Left renal cortex interstitium (tissue), 4 donors: ENCODE measurements around the gene FAM187B. TPM values are rescaled to one million over a fixed set of nuclear protein-coding genes. Genes with fewer than 3 reads are reported as not detected.
"Not testable (repeated sequence)": the region's sequence is repeated elsewhere in the genome, so short reads cannot be mapped to it uniquely, and the experiment has no call there.

ENCODE experiments used
- DNase-seq, 4 donors: peaks; one replicate each; pipeline ENCODE4 v3.0.0-alpha.2; 2013; ENCODE audit warnings: low read depth in 4 of 4, low spot score in 2 of 4, missing footprints in 1 of 4
- polyA plus RNA-seq, 4 donors: library from polyadenylated mRNA; unstranded; fragments of 120-200 nt; gene quantifications; one replicate each; pipeline ENCODE4 v1.2.1, GENCODE V29; 2013; ENCODE audit not compliant: insufficient read length in 4 of 4

FAM187B gene
- polyA plus RNA-seq, 4 donors: not detected

- no peak for DNase-seq
These were observed 12.3 kb downstream of the FAM187B start for GRCh38 chr19:35216016-35216832.

GRCh38 chr19:35214766-35215422, 13.6 kb downstream of the FAM187B start:
- DNase-seq: no peak

GRCh38 chr19:35213663-35214632, 14.6 kb downstream of the FAM187B start:
- DNase-seq: peak in 3 of 4 donors; percentile 9 to 27 (median 18)

DNA sequence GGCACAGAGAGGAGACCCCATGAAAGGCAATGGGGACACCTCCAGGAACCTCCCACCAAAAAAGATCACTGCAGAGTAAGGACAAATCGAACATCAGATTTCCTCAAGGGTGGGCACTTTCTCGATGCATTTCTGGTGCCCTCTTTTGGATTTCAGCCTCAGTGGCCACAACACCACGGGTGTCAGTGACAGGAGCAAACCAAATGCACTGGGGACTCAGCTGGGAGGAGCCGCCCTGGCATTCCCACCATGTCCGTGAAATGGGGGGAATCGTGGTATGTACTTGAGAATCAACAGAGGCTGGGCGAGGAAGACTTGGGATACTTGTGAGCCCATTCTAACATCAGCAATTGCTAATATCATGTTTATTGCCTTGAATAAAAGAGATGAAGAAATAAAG, 16.3 kb downstream of the FAM187B start:
- no peak for DNase-seq

DNA sequence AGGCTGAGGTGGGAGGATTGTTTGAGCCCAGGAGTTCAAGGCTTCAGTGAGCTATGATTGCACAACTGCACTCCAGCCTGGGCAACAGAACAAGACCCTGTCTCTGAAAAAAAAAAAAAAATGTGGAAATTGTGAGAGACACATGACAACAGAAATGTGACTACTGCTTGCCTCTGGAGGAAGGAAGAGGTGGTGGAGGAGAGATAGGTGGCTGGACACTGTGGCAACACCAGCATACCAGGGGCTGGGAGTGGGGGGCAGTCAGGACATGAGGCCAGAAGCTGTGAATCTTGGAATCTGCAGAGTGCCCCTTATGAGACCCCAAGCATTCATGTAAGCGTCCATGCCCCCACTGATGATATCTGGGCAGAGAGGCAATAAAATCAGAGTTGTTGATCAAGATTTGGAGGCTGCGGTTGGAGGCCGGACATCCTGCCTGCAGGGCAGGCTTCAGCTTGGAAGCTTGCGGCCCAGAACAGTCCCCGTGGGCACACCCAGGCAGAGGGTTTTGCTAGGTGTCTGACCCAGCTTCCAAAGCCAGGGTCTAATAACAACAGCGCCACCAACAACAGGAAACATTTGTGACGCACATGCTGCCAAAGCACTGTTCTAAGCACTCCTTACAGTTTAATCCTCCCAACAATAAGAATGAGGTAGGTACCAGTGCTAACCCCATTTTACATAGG, 16.9 kb downstream of the FAM187B start:
- no peak for DNase-seq

DNA sequence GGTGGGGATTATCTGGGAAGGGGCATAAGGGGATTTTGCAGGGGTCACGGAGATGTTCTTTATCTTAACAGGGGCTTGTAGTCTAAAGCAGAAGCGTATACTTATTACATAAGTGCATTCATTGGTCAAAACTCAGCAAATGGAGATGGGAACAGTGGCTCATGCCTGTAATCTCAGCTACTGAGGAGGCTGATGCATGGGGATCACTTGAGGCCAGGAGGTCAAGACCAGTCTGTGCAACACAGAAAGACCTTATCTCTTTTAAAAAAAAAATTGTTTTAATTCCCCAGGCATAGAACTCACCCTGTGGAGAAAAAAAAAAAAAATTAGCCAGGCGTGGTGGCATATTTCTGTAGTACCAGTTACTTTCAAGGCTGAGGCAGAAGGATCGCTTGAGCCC, 18.9 kb downstream of the FAM187B start:
- DNase-seq: no peak

DNA sequence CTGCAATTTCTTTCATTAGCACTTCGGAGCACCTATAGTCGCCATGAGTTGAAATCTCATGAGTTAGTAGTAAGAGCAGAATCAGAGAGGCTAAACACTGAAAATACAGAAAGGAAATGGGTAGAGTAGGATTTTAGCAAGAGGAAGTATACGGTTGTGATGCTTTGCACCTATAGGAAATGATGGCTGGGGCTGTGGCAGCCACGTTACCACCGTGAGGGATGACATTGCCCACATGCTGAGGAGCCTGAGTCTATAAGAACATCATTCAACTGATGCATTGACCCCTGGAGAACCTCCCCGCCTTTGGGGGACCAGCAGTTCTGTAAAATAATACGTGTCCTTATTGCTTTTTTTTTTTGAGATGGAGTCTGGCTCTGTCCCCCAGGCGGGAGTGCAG, 20.4 kb downstream of the FAM187B start:
- DNase-seq: no peak

- no peak for DNase-seq
These were observed 21.1 kb downstream of the FAM187B start for GRCh38 chr19:35207391-35207871.

DNA sequence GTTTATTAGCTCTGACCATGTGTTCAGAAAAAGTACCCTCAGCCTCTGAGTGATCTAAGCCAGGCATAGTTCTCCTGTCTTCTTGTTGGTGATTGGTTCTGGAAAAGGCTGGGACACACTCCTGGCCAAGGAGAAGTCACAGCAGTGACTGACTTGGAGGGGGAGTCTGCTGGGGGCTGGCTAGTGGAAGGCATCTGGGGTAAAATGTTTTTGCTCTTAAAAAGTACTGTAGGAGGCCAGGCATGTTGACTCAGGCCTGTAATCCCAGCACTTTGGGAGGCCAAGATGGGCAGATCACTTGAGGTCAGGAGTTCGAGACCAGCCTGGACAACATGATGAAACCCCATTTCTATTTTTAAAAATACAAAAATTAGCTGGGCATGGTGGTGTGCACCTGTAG, 21.7 kb downstream of the FAM187B start:
- DNase-seq: no peak

- no peak for DNase-seq
These were observed 22.2 kb downstream of the FAM187B start for GRCh38 chr19:35206379-35206778.

DNA sequence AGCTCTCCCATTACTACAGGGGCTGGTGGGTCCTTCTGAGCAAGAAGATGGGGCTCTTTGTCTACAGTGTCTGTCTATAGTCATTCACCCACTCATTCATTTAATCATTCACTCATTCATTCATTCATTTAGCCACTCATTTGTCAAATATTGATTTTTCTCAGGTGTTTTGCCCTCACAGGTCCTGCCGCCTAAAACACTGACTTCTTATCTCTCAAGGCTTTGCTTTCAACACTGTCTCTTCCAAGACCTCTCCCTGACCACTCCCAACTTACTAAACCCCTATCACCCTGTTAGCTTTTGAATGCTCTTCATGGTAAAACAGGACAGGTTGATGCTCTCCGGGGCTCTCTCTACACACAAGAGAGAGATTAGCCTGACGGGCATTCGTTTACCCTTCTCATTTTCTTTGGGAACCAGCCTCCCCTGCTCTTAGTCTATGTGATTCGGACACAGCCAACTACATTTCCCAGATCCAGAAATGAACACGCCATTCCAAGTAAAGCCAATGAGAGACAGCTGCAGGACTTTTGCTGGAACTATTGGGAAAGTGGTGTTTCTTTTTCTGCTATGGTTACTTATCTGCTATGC, 22.7 kb downstream of the FAM187B start:
- no peak for DNase-seq

GRCh38 chr19:35204799-35205732, 23.5 kb downstream of the FAM187B start:
- no peak for DNase-seq

DNA sequence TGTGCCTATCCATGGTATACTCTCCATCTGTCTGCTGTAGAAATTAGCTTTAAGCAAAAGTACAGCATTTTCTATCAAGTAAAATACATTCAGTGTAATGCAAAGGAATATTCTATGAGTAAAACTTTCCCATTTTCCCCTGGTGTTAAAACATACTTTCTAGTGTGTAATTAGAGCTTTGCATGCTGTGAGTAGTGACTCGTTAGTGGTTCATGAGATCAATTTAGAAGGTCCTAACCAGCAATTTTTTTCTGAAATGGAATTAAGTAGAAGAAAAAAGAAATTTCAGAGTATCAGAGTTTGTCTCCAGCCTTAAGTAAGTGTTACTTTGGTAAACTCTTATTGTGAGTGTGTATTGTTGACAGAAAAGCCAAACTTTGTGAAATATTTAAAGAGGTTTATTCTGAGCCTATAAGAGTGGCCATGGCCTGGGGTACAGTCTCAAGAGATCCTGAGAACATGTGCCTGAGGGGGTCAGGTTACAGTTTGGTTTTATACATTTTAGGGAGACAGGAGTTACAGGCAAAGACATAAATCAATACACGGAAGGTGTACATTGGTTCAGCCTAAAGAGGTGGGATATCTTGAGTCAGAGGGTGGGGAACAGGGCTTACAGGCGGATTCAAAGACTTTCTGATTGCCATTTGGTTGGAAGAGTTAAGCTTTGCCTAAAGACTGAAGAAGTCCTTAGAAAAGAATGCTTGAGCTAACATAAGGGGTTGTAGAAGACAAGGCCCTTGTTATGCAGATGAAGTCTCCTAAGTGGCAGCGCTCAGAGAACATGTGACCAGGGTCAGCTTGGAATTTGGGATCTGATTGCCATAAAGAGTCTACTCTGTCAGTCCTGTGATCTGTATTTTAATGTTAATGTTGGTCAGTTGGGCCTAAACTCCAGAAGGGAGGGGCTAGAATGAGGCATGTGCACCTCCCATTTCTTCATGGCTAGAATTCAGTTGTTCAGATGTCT, 25.5 kb downstream of the FAM187B start:
- no peak for DNase-seq

DNA sequence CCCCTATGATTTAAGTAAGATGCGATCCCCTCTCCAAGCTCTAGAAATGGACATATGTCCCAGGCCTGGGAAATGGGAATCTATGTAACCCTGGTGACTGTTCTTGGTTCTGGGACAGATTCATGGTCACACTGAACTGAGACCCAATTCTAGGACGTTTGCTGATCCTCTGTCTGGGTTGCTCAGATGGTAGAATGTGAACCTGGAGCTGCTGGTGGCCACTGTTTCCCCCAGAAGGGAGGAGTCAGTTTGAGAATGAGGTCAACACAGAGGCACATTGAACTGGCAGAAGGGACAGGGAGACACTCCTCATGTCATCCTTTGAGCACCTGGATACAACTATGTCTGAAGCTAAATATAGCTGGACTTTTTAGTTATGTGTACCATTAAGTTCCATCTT, 29.1 kb downstream of the FAM187B start:
- no peak for DNase-seq

DNA sequence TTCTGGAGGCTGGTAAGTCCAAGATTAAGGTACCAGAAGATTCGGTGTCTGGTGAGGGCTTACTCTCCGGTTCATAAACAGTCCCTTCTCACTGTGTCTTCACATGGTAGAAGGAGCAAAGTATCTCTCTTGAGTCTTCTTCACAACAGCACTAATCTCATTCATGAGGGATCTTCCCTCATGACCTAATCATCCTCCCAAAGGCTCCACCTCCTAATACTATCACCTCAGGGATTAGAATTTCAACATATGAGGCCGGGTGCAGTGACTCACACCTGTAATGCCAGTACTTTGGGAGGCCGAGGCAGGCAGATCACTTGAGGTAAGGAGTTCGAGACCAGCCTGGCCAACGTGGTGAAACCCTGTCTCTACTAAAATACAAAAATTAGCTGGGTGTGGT, 31.7 kb downstream of the FAM187B start:
- DNase-seq: not testable (repeated sequence)

DNA sequence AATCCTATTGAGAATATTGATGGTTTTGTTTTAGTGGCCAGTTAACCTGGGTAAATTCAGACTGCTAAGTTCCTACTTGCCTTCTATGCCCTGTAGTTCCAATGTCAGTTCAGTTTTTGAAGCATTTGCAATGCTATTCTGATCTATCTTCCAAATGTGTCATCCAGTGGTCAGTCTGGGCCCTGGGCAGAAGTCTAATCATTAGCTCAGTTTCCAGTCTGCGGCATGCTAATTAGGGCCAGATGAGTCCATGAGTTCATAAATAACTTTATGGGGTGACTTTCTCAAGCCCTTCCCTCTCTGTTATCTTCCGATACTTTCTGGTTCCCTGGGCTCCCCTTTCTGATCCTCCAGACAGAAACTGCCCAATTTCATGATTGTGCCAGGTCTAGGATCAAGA, 32.7 kb downstream of the FAM187B start:
- DNase-seq: no peak
